GM12891 (cell line): ENCODE results near the gene KIR2DL1.

Experiments
- POLR2A ChIP-seq: IDR thresholded peaks from 2 replicates; pipeline ENCODE4 v1.6.1; 2011; ENCODE audit warnings: low read depth, low read length, control low read depth
- POLR2AphosphoS5 ChIP-seq: IDR thresholded peaks from 2 replicates; pipeline ENCODE4 v1.6.1; 2011; ENCODE audit warnings: low read depth, low read length, control low read depth
- SPI1 ChIP-seq: IDR thresholded peaks from 2 replicates; pipeline ENCODE4 v1.6.1; 2011; ENCODE audit warnings: low read depth, low read length, control low read depth
- TAF1 ChIP-seq: IDR thresholded peaks from 2 replicates; pipeline ENCODE4 v1.6.1; 2011; ENCODE audit warnings: low read depth, low read length, control low read depth

DNA sequence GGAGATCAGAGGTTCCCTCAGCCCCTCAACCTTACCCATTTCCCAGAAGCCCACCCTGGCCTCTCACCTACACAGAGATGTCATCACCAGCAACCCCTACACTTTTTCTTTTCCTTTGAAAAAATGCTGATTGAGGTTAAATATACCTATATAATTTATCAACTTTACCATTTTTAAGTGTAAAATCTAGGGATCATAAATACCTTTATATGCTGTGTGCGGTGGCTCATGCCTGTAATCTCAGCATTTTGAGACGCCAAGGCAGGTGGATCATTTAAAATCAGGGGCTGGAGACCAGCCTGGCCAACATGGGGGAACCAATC, 36.9 kb downstream of the KIR2DL1 start:
- no peak for TF ChIP-seq POLR2AphosphoS5
- TF ChIP-seq POLR2A, result no peak
- no peak for TF ChIP-seq TAF1
- no peak for TF ChIP-seq SPI1
